ENCODE results near the gene VAT1L. TPM values are rescaled to one million over a fixed set of nuclear protein-coding genes. Genes with fewer than 3 reads are reported as not detected.

VAT1L gene
- total and polyA plus RNA-seq, 2 experiments from 2014 or later, result 11.0 to 24.4 TPM

DNA sequence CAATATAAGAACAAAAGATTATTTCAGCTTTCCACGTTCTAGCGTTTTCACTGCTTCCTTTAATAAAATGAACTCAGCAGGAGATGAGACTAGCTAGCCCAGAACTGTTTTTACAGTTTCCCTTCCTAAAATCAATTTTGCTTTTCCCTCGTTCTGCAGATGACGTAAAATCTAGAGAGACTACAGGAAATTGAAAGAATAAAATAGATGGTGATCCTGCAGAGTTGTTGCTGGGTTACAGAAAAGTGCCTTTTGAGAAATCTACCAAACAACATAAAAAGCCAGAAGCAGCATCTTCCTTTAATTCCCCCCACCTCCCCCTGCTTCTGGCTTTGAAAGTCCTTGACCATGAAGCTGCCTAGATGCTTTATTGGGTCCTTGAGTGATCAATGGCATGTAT is 137.2 kb downstream of the VAT1L start:
- no peak for ATAC-seq
- H3K36me3 Mint-ChIP-seq (ENCODE audit: low read depth), result no peaks in the 10 kb centered on the region
- H3K9me3 Mint-ChIP-seq, result no peaks in the 10 kb centered on the region
- no peak for DNase-seq (ENCODE audit: low spot score)
- Histone ChIP-seq H3K4me1 (ENCODE audit: insufficient read depth) (no peaks in the 10 kb centered on the region), H3K4me2 (no peak overlapping the region), H3K27ac (ENCODE audit: low read depth) (no peak overlapping the region), H4K20me1 (replicated peaks; ENCODE audit: insufficient read depth) (no peaks in the 10 kb centered on the region), H3K4me3 (no peak overlapping the region), H3K27me3 (ENCODE audit: insufficient read depth) (no peaks in the 10 kb centered on the region), H3K36me3 (ENCODE audit: insufficient read depth) (no peaks in the 10 kb centered on the region), H2AFZ (no peak overlapping the region), H3K9me2 (ENCODE audit: insufficient read depth) (no peaks in the 10 kb centered on the region), H3K79me2 (replicated peaks; ENCODE audit: insufficient read depth) (no peaks in the 10 kb centered on the region), H3F3A (replicated peaks; ENCODE audit: low read depth) (no peaks in the 10 kb centered on the region)
- H3K27ac Mint-ChIP-seq, result no peak overlapping the region
- H3K4me3 Mint-ChIP-seq, result no peak overlapping the region
- H3K27me3 Mint-ChIP-seq (ENCODE audit: insufficient read depth, low read depth, poor library complexity), result peaks cover 8% of the 10 kb centered on the region
- peaks cover 13% of the 10 kb centered on the region for H3K4me1 Mint-ChIP-seq
- TF ChIP-seq ZNF114 (CRISPR knock-in tag; IDR thresholded peaks at IDR 0.05) (no peak), EZH2phosphoT487 (IDR thresholded peaks at IDR 0.05; ENCODE audit: unreplicated experiment) (no peak), CREB1 (CRISPR knock-in tag; IDR thresholded peaks at IDR 0.05; ENCODE audit: low read depth) (no peak), POLR2AphosphoS5 (IDR thresholded peaks at IDR 0.05; ENCODE audit: low read depth) (no peak), NANOG (IDR thresholded peaks at IDR 0.05; ENCODE audit: borderline replicate concordance) (no peak), ZNF331 (CRISPR knock-in tag; IDR thresholded peaks at IDR 0.05; ENCODE audit: low read depth) (no peak), EZH2 (IDR thresholded peaks at IDR 0.05; ENCODE audit: low read depth, unreplicated experiment) (no peak), JUNB (IDR thresholded peaks at IDR 0.05; ENCODE audit: unreplicated experiment) (no peak), STAT1 (IDR thresholded peaks at IDR 0.05; ENCODE audit: unreplicated experiment) (no peak)
- TF ChIP-seq, protein P1, sequence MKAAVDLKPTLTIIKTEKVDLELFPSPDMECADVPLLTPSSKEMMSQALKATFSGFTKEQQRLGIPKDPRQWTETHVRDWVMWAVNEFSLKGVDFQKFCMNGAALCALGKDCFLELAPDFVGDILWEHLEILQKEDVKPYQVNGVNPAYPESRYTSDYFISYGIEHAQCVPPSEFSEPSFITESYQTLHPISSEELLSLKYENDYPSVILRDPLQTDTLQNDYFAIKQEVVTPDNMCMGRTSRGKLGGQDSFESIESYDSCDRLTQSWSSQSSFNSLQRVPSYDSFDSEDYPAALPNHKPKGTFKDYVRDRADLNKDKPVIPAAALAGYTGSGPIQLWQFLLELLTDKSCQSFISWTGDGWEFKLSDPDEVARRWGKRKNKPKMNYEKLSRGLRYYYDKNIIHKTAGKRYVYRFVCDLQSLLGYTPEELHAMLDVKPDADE (IDR thresholded peaks at IDR 0.05), result no peak
- TF ChIP-seq, protein P2, sequence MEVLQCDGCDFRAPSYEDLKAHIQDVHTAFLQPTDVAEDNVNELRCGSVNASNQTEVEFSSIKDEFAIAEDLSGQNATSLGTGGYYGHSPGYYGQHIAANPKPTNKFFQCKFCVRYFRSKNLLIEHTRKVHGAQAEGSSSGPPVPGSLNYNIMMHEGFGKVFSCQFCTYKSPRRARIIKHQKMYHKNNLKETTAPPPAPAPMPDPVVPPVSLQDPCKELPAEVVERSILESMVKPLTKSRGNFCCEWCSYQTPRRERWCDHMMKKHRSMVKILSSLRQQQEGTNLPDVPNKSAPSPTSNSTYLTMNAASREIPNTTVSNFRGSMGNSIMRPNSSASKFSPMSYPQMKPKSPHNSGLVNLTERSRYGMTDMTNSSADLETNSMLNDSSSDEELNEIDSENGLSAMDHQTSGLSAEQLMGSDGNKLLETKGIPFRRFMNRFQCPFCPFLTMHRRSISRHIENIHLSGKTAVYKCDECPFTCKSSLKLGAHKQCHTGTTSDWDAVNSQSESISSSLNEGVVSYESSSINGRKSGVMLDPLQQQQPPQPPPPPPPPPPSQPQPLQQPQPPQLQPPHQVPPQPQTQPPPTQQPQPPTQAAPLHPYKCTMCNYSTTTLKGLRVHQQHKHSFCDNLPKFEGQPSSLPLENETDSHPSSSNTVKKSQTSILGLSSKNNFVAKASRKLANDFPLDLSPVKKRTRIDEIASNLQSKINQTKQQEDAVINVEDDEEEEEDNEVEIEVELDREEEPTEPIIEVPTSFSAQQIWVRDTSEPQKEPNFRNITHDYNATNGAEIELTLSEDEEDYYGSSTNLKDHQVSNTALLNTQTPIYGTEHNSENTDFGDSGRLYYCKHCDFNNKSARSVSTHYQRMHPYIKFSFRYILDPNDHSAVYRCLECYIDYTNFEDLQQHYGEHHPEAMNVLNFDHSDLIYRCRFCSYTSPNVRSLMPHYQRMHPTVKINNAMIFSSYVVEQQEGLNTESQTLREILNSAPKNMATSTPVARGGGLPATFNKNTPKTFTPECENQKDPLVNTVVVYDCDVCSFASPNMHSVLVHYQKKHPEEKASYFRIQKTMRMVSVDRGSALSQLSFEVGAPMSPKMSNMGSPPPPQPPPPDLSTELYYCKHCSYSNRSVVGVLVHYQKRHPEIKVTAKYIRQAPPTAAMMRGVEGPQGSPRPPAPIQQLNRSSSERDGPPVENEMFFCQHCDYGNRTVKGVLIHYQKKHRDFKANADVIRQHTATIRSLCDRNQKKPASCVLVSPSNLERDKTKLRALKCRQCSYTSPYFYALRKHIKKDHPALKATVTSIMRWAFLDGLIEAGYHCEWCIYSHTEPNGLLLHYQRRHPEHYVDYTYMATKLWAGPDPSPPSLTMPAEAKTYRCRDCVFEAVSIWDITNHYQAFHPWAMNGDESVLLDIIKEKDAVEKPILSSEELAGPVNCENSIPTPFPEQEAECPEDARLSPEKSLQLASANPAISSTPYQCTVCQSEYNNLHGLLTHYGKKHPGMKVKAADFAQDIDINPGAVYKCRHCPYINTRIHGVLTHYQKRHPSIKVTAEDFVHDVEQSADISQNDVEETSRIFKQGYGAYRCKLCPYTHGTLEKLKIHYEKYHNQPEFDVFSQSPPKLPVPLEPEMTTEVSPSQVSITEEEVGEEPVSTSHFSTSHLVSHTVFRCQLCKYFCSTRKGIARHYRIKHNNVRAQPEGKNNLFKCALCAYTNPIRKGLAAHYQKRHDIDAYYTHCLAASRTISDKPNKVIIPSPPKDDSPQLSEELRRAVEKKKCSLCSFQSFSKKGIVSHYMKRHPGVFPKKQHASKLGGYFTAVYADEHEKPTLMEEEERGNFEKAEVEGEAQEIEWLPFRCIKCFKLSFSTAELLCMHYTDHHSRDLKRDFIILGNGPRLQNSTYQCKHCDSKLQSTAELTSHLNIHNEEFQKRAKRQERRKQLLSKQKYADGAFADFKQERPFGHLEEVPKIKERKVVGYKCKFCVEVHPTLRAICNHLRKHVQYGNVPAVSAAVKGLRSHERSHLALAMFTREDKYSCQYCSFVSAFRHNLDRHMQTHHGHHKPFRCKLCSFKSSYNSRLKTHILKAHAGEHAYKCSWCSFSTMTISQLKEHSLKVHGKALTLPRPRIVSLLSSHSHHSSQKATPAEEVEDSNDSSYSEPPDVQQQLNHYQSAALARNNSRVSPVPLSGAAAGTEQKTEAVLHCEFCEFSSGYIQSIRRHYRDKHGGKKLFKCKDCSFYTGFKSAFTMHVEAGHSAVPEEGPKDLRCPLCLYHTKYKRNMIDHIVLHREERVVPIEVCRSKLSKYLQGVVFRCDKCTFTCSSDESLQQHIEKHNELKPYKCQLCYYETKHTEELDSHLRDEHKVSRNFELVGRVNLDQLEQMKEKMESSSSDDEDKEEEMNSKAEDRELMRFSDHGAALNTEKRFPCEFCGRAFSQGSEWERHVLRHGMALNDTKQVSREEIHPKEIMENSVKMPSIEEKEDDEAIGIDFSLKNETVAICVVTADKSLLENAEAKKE (CRISPR knock-in tag; IDR thresholded peaks at IDR 0.05), result no peak
- TF ChIP-seq, protein P3, sequence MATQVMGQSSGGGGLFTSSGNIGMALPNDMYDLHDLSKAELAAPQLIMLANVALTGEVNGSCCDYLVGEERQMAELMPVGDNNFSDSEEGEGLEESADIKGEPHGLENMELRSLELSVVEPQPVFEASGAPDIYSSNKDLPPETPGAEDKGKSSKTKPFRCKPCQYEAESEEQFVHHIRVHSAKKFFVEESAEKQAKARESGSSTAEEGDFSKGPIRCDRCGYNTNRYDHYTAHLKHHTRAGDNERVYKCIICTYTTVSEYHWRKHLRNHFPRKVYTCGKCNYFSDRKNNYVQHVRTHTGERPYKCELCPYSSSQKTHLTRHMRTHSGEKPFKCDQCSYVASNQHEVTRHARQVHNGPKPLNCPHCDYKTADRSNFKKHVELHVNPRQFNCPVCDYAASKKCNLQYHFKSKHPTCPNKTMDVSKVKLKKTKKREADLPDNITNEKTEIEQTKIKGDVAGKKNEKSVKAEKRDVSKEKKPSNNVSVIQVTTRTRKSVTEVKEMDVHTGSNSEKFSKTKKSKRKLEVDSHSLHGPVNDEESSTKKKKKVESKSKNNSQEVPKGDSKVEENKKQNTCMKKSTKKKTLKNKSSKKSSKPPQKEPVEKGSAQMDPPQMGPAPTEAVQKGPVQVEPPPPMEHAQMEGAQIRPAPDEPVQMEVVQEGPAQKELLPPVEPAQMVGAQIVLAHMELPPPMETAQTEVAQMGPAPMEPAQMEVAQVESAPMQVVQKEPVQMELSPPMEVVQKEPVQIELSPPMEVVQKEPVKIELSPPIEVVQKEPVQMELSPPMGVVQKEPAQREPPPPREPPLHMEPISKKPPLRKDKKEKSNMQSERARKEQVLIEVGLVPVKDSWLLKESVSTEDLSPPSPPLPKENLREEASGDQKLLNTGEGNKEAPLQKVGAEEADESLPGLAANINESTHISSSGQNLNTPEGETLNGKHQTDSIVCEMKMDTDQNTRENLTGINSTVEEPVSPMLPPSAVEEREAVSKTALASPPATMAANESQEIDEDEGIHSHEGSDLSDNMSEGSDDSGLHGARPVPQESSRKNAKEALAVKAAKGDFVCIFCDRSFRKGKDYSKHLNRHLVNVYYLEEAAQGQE (IDR thresholded peaks at IDR 0.05; ENCODE audit: unreplicated experiment), result no peak
- TF ChIP-seq, protein P4, sequence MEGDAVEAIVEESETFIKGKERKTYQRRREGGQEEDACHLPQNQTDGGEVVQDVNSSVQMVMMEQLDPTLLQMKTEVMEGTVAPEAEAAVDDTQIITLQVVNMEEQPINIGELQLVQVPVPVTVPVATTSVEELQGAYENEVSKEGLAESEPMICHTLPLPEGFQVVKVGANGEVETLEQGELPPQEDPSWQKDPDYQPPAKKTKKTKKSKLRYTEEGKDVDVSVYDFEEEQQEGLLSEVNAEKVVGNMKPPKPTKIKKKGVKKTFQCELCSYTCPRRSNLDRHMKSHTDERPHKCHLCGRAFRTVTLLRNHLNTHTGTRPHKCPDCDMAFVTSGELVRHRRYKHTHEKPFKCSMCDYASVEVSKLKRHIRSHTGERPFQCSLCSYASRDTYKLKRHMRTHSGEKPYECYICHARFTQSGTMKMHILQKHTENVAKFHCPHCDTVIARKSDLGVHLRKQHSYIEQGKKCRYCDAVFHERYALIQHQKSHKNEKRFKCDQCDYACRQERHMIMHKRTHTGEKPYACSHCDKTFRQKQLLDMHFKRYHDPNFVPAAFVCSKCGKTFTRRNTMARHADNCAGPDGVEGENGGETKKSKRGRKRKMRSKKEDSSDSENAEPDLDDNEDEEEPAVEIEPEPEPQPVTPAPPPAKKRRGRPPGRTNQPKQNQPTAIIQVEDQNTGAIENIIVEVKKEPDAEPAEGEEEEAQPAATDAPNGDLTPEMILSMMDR (conservative IDR thresholded peaks at IDR 0.05; ENCODE audit: low read depth in 2 of 2), result no peak

All from GM23338 (cell line).